ENCODE data around the gene FMNL3. TPM values are rescaled to one million over a fixed set of nuclear protein-coding genes. Genes with fewer than 3 reads are reported as not detected.

FMNL3 gene
- total RNA-seq, 1 donor from 2014 or later: 19.2 TPM

- Mint-ChIP-seq H3K27ac (no peak overlapping the region), H3K4me1 (peaks cover 8% of the 10 kb centered on the region), H3K9me3 (no peaks in the 10 kb centered on the region), H3K27me3 (ENCODE audit: low read depth) (no peaks in the 10 kb centered on the region), H3K4me3 (no peak overlapping the region), H3K36me3 (peaks cover 8% of the 10 kb centered on the region)
- TF ChIP-seq CTCF (IDR thresholded peaks at IDR 0.05; ENCODE audit: unreplicated experiment): no peak
- no peak for DNase-seq (ENCODE audit: low spot score in 2 of 2, unreplicated experiment in 2 of 2)
Measured at GRCh38 chr12:49603721-49604120, 103.5 kb downstream of the FMNL3 start.

GRCh38 chr12:49599961-49600360 lies 107.2 kb downstream of the FMNL3 start:
- TF ChIP-seq CTCF (IDR thresholded peaks at IDR 0.05; ENCODE audit: unreplicated experiment): no peak
- H3K4me3 Mint-ChIP-seq: no peak overlapping the region
- no peak for DNase-seq (ENCODE audit: low spot score in 2 of 2, unreplicated experiment in 2 of 2)
- H3K36me3 Mint-ChIP-seq: peaks cover 4% of the 10 kb centered on the region
- no peaks in the 10 kb centered on the region for H3K27me3 Mint-ChIP-seq (ENCODE audit: low read depth)
- H3K27ac Mint-ChIP-seq: no peak overlapping the region
- H3K9me3 Mint-ChIP-seq: no peaks in the 10 kb centered on the region
- peaks cover 2% of the 10 kb centered on the region for H3K4me1 Mint-ChIP-seq

- DNase-seq (ENCODE audit: low spot score in 2 of 2, unreplicated experiment in 2 of 2): no peak
- Mint-ChIP-seq H3K4me3 (no peak overlapping the region), H3K27ac (no peak overlapping the region), H3K36me3 (peaks cover 4% of the 10 kb centered on the region), H3K27me3 (ENCODE audit: low read depth) (no peaks in the 10 kb centered on the region), H3K4me1 (no peaks in the 10 kb centered on the region), H3K9me3 (no peaks in the 10 kb centered on the region)
- TF ChIP-seq CTCF (IDR thresholded peaks at IDR 0.05; ENCODE audit: unreplicated experiment): no peak
Measured at GRCh38 chr12:49598527-49598926, 108.7 kb downstream of the FMNL3 start.

GRCh38 chr12:49588721-49589516 lies 118.3 kb downstream of the FMNL3 start:
- DNase-seq (ENCODE audit: low spot score in 2 of 2, unreplicated experiment in 2 of 2): no peak
- Mint-ChIP-seq H3K27ac (no peak overlapping the region), H3K9me3 (peaks cover 21% of the 10 kb centered on the region), H3K36me3 (peaks cover 25% of the 10 kb centered on the region), H3K4me1 (no peaks in the 10 kb centered on the region), H3K27me3 (ENCODE audit: low read depth) (no peaks in the 10 kb centered on the region), H3K4me3 (no peak overlapping the region)
- no peak for TF ChIP-seq CTCF (IDR thresholded peaks at IDR 0.05; ENCODE audit: unreplicated experiment)

GRCh38 chr12:49588281-49588680 lies 118.9 kb downstream of the FMNL3 start:
- Mint-ChIP-seq H3K27ac (no peak overlapping the region), H3K36me3 (peaks cover 25% of the 10 kb centered on the region)

More at GRCh38 chr12:49588281-49588680, 118.9 kb downstream of the FMNL3 start:
- Mint-ChIP-seq H3K27me3 (ENCODE audit: low read depth) (no peaks in the 10 kb centered on the region), H3K9me3 (peaks cover 21% of the 10 kb centered on the region), H3K4me3 (no peak overlapping the region), H3K4me1 (no peaks in the 10 kb centered on the region)
- DNase-seq (ENCODE audit: low spot score in 2 of 2, unreplicated experiment in 2 of 2): no peak
- TF ChIP-seq CTCF (IDR thresholded peaks at IDR 0.05; ENCODE audit: unreplicated experiment): no peak
